IMR-90 (cell line): ENCODE measurements around the gene TGM2. TPM values are rescaled to one million over a fixed set of nuclear protein-coding genes. Genes with fewer than 3 reads are reported as not detected.
A peak's percentile ranks its signal among the peaks of the same experiment; 100 is the strongest.

Experiments used
- ATAC-seq: fragments of 200-7000 bp; cut with Tn5 transposase; 2 replicates; pipeline ENCODE4 v1.9.1; 2020; ENCODE audit warnings: low read depth, mild to moderate bottlenecking, moderate library complexity
- BruUV-seq: library from RNA; stranded (reverse); fragments of 400-500 nt; replicated peaks from 2 replicates; lab custom pipeline; 2021; lab: Mats Ljungman, UMichigan
- CTCF ChIA-PET: fragments of 300-600 bp; formaldehyde crosslinking; extraction: SDS; loops from one replicate; lab custom pipeline; 2021; ENCODE audit warnings: antibody characterized with exemption; lab: Yijun Ruan, JAX
- POLR2A ChIA-PET: fragments of 300-600 bp; sonication (Branson Sonifier 250); formaldehyde crosslinking; loops from one replicate; lab custom pipeline; 2022; ENCODE audit warnings: antibody characterized with exemption; ENCODE audit not compliant: unreplicated experiment; lab: Charles Lee
- DNase-seq: peaks from one replicate; pipeline ENCODE4 v3.0.0; 2013
- H2AFZ ChIP-seq: replicated peaks from 2 replicates; pipeline ENCODE3; 2013; ENCODE audit warnings: low read length, mild to moderate bottlenecking; ENCODE audit not compliant: poor library complexity
- H2AK5ac ChIP-seq: 2 replicates; pipeline ENCODE4 v1.6.1; 2013; ENCODE audit warnings: low read depth, low read length, inconsistent platforms
- H2AK9ac ChIP-seq: replicated peaks from 2 replicates; pipeline ENCODE3; 2013; ENCODE audit warnings: mild to moderate bottlenecking, low read depth, low read length, moderate library complexity; ENCODE audit not compliant: poor library complexity
- H2BK120ac ChIP-seq: 2 replicates; pipeline ENCODE4 v1.6.1; 2013; ENCODE audit warnings: low read depth, low read length, inconsistent platforms
- H2BK15ac ChIP-seq: 3 replicates; pipeline ENCODE4 v1.6.1; 2013; ENCODE audit warnings: low read depth, low read length, inconsistent platforms
- H2BK20ac ChIP-seq: 2 replicates; pipeline ENCODE4 v1.6.1; 2013; ENCODE audit warnings: low read depth, mild to moderate bottlenecking, inconsistent platforms, low read length, moderate library complexity
- H2BK5ac ChIP-seq: 2 replicates; pipeline ENCODE4 v1.6.1; 2013; ENCODE audit warnings: mild to moderate bottlenecking, low read depth, low read length, inconsistent platforms; ENCODE audit not compliant: poor library complexity, severe bottlenecking
- H3K14ac ChIP-seq: replicated peaks from 2 replicates; pipeline ENCODE4 v1.6.1; 2013; ENCODE audit warnings: low read depth, low read length, inconsistent platforms
- H3K18ac ChIP-seq: 2 replicates; pipeline ENCODE4 v1.6.1; 2013; ENCODE audit warnings: low read depth, low read length, control low read depth
- H3K23ac ChIP-seq: 2 replicates; pipeline ENCODE4 v1.6.1; 2013; ENCODE audit warnings: low read depth, low read length, inconsistent platforms
- H3K27ac ChIP-seq: 2 replicates; pipeline ENCODE4 v1.5.1; 2013; ENCODE audit warnings: mild to moderate bottlenecking, control low read depth, low read length; ENCODE audit not compliant: insufficient read depth
- H3K27me3 ChIP-seq: 2 replicates; pipeline ENCODE4 v1.6.1; 2013; ENCODE audit warnings: low read length; ENCODE audit not compliant: control insufficient read depth, insufficient read depth
- H3K36me3 ChIP-seq: 2 replicates; pipeline ENCODE4 v1.6.1; 2013; ENCODE audit warnings: low read length, mixed read lengths; ENCODE audit not compliant: control insufficient read depth, insufficient read depth
- H3K4ac ChIP-seq: 2 replicates; pipeline ENCODE4 v1.6.1; 2013; ENCODE audit warnings: low read depth, low read length, inconsistent platforms
- H3K4me1 ChIP-seq: 2 replicates; pipeline ENCODE4 v1.6.1; 2013; ENCODE audit warnings: low read length, mixed read lengths; ENCODE audit not compliant: control insufficient read depth, insufficient read depth
- H3K4me2 ChIP-seq: 2 replicates; pipeline ENCODE4 v1.6.1; 2013; ENCODE audit warnings: low read depth, mild to moderate bottlenecking, control low read depth, low read length, moderate library complexity
- H3K4me3 ChIP-seq: 2 replicates; pipeline ENCODE4 v1.5.1; 2013; ENCODE audit warnings: low read depth, mild to moderate bottlenecking, control low read depth, low read length, moderate library complexity; ENCODE audit not compliant: insufficient read depth
- H3K56ac ChIP-seq: 2 replicates; pipeline ENCODE4 v1.6.1; 2013; ENCODE audit warnings: low read length, inconsistent platforms; ENCODE audit not compliant: insufficient read depth; ENCODE audit errors: extremely low read depth
- H3K79me1 ChIP-seq, 2 experiments: 2 replicates each; pipeline ENCODE4 v1.6.1; 2013; ENCODE audit warnings: low read length in 2 of 2, inconsistent platforms in 1 of 2, low read depth in 1 of 2
- H3K9ac ChIP-seq: 2 replicates; pipeline ENCODE4 v1.6.1; 2013; ENCODE audit warnings: low read depth, low read length, control low read depth
- H3K9me1 ChIP-seq: 2 replicates; pipeline ENCODE4 v1.6.1; 2013; ENCODE audit warnings: low read length, inconsistent platforms; ENCODE audit not compliant: insufficient read depth
- H3K9me3 ChIP-seq: 2 replicates; pipeline ENCODE4 v1.6.1; 2013; ENCODE audit warnings: low read length; ENCODE audit not compliant: control insufficient read depth, insufficient read depth
- H4K20me1 ChIP-seq: 2 replicates; pipeline ENCODE4 v1.6.1; 2013; ENCODE audit warnings: low read length, inconsistent platforms; ENCODE audit not compliant: insufficient read depth
- H4K5ac ChIP-seq: 2 replicates; pipeline ENCODE4 v1.6.1; 2013; ENCODE audit warnings: mild to moderate bottlenecking, low read depth, low read length, control low read depth
- H4K8ac ChIP-seq, 2 experiments: 2 replicates each; pipeline ENCODE4 v1.6.1; 2013; ENCODE audit warnings: low read depth in 2 of 2, low read length in 2 of 2, control low read depth in 1 of 2, inconsistent platforms in 1 of 2
- H4K91ac ChIP-seq: 2 replicates; pipeline ENCODE4 v1.6.1; 2013; ENCODE audit warnings: low read depth, low read length, inconsistent platforms; ENCODE audit not compliant: insufficient read depth
- BHLHE40 ChIP-seq: fragments of 150-350 bp; IDR thresholded peaks from 2 replicates; pipeline ENCODE4 v1.6.1; 2016; ENCODE audit warnings: mild to moderate bottlenecking, low read depth, low read length
- CEBPB ChIP-seq: IDR thresholded peaks from 2 replicates; pipeline ENCODE4 v1.6.1; 2012; ENCODE audit warnings: low read depth, low read length, improper control_type of control experiment
- CHD1 ChIP-seq: IDR thresholded peaks from 2 replicates; pipeline ENCODE4 v1.6.1; 2012; ENCODE audit warnings: low read depth, low read length, improper control_type of control experiment
- POLR2A ChIP-seq: IDR thresholded peaks from 2 replicates; pipeline ENCODE4 v1.6.1; 2012; ENCODE audit warnings: mild to moderate bottlenecking, low read depth, low read length
- RFX5 ChIP-seq: IDR thresholded peaks from 2 replicates; pipeline ENCODE4 v1.8.0; 2012; ENCODE audit warnings: low read depth, mild to moderate bottlenecking, low read length, moderate library complexity
- SMC3 ChIP-seq: fragments of 150-350 bp; IDR thresholded peaks from 2 replicates; pipeline ENCODE4 v1.6.1; 2016; ENCODE audit warnings: low read depth, mild to moderate bottlenecking, antibody characterized with exemption, low read length, moderate library complexity
- WGBS, 2 experiments: methylation state at CpG; one replicate each; pipeline versions ENCODE4 v1.1.5 to v1.1.7; 2013; ENCODE audit warnings: missing lambda C conversion rate in 2 of 2; ENCODE audit not compliant: insufficient read length in 1 of 2; ENCODE audit errors: extremely low coverage in 2 of 2; 5-methylcytosine and 5-hydroxymethylcytosine counted together
- dilution Hi-C: fragments of 300-500 bp; cut with HindIII; formaldehyde crosslinking; loops from one replicate; pipeline ENCODE4 v1.14.3; 2018; ENCODE audit warnings: low sequenced_read_pairs; ENCODE audit not compliant: unreplicated experiment
- in situ Hi-C: fragments of 300-500 bp; cut with MboI; formaldehyde crosslinking; loops from 3 replicates; pipeline ENCODE4 v1.14.3; 2019; ENCODE audit warnings: low sequenced_read_pairs, inconsistent platforms, mixed read lengths
- intact Hi-C: fragments of 100-400 bp; cut with micrococcal nuclease; formaldehyde crosslinking; loops from 2 replicates; pipeline ENCODE4 v1.10.0; 2022
- polyA plus RNA-seq, 3 experiments: library from polyadenylated mRNA; depleted of rRNA; stranded (reverse); fragments of >200 nt; gene quantifications; 2 replicates each; pipeline ENCODE4 v1.2.3, GENCODE V29; 2012; ENCODE audit warnings: low replicate concordance in 1 of 3
- total RNA-seq: library from RNA; depleted of rRNA; stranded (reverse); fragments of >200 nt; gene quantifications from 2 replicates; pipeline ENCODE4 v1.2.3, GENCODE V29; 2012
- TF ChIP-seq, protein P1 (sequence below): fragments of 150-350 bp; IDR thresholded peaks from 2 replicates; pipeline ENCODE4 v1.6.1; 2017; ENCODE audit warnings: mild to moderate bottlenecking, antibody characterized with exemption, low read length, low read depth

TGM2 gene
- total and polyA plus RNA-seq, 2 of the 4 experiments (the other 2 are of a cell fraction): 239 to 268 TPM

DNA sequence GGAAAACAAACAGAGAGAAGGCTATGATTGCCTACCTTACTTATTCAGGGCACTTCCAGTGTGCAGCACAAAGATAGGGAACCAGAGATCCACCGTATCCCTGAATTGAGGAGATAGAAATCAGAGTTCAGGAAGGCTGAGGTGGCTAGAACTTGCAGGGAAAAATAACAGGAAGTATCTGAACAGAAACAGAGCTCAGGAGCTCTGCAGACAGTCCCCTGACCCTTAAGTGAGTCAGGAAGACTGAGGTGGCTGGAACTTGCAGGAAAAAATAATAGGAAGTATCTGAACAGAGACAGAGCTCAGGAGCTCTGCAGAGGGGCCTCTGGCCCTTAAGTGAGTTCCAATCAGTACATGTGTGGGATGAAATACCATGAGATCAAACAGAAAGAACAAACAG lies 66.1 kb downstream of the TGM2 start:
- H3K27me3 ChIP-seq: no peaks in the 10 kb centered on the region

More for the DNA sequence above, 66.1 kb downstream of the TGM2 start:
- Histone ChIP-seq H3K4me2 (no peak overlapping the region), H4K8ac (peak overlapping the region; percentile 38 to 86; a peak in 3 of 4 replicates), H3K9ac (no peak overlapping the region; the same call in 1 of the 2 replicates), H3K27ac (no peak overlapping the region), H2BK5ac (peak overlapping the region; percentile 46), H2AK5ac (no peak overlapping the region), H3K9me3 (no peaks in the 10 kb centered on the region), H2AK9ac (no peak overlapping the region), H3K56ac (no peak overlapping the region), H3K18ac (peak overlapping the region; percentile 94), H2AFZ (no peak overlapping the region), H2BK15ac (peak overlapping the region; percentile 79; the same call in 1 of the 3 replicates), H4K91ac (no peak overlapping the region), H3K4me3 (no peak overlapping the region), H4K5ac (peak overlapping the region; percentile 94), H4K20me1 (no peaks in the 10 kb centered on the region), H3K4ac (peak overlapping the region; percentile 33; the same call in 1 of the 2 replicates), H3K9me1 (peaks cover 9% of the 10 kb centered on the region), H3K23ac (peak overlapping the region; percentile 34; the same call in 1 of the 2 replicates), H2BK120ac (peak overlapping the region; percentile 35; the same call in 1 of the 2 replicates), H3K79me1 (peaks cover 0 to 9% of the 10 kb centered on the region in 2 experiments; a peak in 2 of 4 replicates), H3K14ac (peak overlapping the region; percentile 77), H3K36me3 (no peaks in the 10 kb centered on the region), H2BK20ac (peak overlapping the region; percentile 76), H3K4me1 (peaks cover 11% of the 10 kb centered on the region)
- CTCF ChIA-PET: interaction anchor here (1.2 kb wide), 1 partner anchor 14 kb away, joined by 4 read pairs; no protein-coding TSS in a partner anchor
- WGBS, 2 experiments: 80% methylated on average over 1 of the region's 1 CpG; no CpG with 5 or more reads in 1 of the 2 experiments
- in situ Hi-C loops: no loop called here
- ATAC-seq (peak; percentile 21; the same call in 1 of the 2 replicates), DNase-seq (no peak)
- dilution Hi-C loops: no loop called here
- TF ChIP-seq POLR2A (no peak), SMC3 (no peak), CHD1 (no peak), BHLHE40 (no peak), RFX5 (no peak), CEBPB (no peak)
- TF ChIP-seq, protein P1, sequence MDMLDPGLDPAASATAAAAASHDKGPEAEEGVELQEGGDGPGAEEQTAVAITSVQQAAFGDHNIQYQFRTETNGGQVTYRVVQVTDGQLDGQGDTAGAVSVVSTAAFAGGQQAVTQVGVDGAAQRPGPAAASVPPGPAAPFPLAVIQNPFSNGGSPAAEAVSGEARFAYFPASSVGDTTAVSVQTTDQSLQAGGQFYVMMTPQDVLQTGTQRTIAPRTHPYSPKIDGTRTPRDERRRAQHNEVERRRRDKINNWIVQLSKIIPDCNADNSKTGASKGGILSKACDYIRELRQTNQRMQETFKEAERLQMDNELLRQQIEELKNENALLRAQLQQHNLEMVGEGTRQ: no peak
- POLR2A ChIA-PET: no interaction called here
- BruUV-seq: no TSS peak
- intact Hi-C loops: no loop called here
